GM18508 (cell line): ENCODE results near the gene ZNF135.

ENCODE experiments used
- ATAC-seq: cut with Tn5 transposase; IDR thresholded peaks from one replicate; pipeline ENCODE4 v1.9.1; 2021; ENCODE audit warnings: moderate number of reproducible peaks; ENCODE audit not compliant: insufficient read depth, unreplicated experiment

Gene ZNF135

GRCh38 chr19:58089846-58090245 lies 30.8 kb downstream of the ZNF135 start:
- no peak for ATAC-seq

DNA sequence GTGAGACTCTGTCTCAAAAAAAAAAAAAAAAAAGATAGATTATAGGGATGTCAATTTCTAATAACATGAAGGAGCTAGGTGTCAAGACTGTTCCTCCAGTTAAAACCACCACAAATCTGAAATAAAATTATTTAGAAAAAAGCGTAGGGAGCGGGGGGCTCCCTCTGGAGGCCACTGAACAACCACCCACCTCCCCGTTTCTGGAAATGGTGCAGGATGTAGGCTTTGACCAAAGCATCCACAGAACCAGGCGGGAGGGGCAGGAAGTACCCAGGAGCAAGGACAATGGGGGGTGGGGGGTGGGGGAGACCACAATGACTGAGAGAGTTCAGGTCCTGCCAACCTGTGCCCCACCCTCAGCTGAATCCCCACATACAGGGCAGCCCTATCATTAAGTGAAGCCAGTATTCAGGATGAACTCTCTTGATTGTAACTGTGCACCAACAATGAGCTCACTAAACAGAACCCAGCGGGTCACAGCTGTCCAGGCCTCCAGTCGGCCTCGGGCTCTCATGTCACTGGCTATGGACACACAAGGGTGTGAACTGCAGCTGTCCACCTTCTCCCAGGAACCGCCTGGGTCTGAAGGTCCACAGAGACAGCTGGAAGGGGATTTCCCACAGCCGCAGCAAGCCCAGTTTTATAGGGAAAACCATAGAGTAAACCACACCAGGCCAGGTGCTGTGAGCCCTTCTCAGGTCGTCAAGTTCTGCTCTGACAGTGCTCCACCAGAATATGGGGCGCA lies 32.3 kb downstream of the ZNF135 start:
- no peak for ATAC-seq

- ATAC-seq, result no peak
These were observed 34.0 kb downstream of the ZNF135 start for GRCh38 chr19:58093071-58093470.

DNA sequence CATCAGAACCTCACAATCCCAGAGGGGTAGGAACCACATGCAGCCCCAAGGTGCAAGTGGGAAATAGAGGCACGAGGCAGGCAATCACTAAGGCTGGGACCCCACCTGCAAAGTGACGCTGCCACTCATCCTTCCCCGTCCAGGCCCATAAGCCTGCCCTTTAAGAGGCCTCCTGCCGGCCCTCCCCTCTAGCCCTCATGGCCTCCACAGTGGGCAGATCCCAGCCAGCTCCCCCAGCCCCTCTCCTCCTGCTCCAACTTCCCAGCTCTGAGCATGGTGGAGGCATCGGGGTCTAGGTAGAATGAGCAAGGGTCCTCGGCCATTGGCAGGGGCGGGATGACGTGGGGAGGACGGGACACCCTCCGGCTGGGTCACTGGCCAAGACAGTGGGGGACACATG lies 36.2 kb downstream of the ZNF135 start:
- no peak for ATAC-seq

DNA sequence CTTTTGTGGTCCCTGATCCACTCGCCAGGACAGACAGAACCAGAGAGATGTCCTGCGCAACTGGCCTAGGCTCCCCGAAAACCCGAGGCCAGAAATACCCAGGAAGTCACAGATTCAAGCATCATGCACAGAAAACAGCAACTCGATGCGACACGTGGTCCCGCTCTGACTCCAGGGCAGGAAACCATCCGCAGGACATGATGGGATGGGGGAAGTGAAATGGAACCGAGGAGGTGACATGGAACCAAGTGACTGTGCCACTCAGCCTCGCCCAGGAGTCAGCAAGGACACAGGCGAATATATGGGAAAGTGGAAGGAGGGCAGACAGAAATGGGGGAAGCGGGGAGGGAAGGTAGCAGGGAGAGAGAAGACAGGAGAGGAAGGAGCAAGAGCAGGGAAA lies 37.8 kb downstream of the ZNF135 start:
- ATAC-seq, result no peak

- no peak for ATAC-seq
These were observed 38.3 kb downstream of the ZNF135 start for GRCh38 chr19:58097349-58097748.

GRCh38 chr19:58097781-58098681 lies 38.9 kb downstream of the ZNF135 start, which contains the start of gene ZSCAN18:
Gene ZSCAN18 (minus strand): TSS chr19:58098231. CDS start chr19:58090267, 7,964 bp downstream.
- no peak for ATAC-seq

DNA sequence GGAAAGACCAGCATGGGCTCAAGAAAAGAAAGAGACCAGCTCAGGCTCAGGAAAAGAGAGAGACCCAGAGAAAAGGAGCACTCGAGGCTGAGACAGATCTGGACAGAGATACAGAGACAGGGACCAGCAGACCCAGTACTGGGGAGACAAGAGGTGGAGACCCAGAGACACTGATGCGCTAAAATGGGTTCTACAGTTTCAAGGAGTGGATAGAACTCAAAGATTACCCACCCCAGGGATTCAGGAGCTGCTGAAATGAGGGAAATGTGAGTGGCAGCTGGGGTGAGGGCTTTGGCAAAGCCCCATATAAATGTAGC lies 39.6 kb downstream of the ZNF135 start:
- no peak for ATAC-seq

GRCh38 chr19:58107778-58108545 lies 48.9 kb downstream of the ZNF135 start:
- ATAC-seq, result no peak

DNA sequence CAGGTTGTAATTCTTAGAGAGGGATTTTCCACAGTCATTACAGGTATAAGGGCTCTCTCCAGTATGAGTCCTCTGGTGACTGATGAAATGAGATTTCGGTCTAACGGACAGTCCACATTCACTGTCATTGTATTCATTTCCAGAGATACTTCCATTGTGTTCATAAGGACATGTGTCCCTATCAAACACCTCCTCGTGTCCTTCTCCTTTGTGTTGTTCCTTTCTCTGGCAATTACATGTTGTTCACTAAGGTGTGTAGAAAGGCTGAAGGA lies 49.4 kb downstream of the ZNF135 start:
- no peak for ATAC-seq

GRCh38 chr19:58117841-58118575 lies 58.9 kb downstream of the ZNF135 start:
- ATAC-seq, result no peak

GRCh38 chr19:58118979-58119733 lies 60.1 kb downstream of the ZNF135 start:
- ATAC-seq, result no peak
